ENCODE measurements around the gene TRAF4.
"Not testable (repeated sequence)": the region's sequence is repeated elsewhere in the genome, so short reads cannot be mapped to it uniquely, and the experiment has no call there.

DNA sequence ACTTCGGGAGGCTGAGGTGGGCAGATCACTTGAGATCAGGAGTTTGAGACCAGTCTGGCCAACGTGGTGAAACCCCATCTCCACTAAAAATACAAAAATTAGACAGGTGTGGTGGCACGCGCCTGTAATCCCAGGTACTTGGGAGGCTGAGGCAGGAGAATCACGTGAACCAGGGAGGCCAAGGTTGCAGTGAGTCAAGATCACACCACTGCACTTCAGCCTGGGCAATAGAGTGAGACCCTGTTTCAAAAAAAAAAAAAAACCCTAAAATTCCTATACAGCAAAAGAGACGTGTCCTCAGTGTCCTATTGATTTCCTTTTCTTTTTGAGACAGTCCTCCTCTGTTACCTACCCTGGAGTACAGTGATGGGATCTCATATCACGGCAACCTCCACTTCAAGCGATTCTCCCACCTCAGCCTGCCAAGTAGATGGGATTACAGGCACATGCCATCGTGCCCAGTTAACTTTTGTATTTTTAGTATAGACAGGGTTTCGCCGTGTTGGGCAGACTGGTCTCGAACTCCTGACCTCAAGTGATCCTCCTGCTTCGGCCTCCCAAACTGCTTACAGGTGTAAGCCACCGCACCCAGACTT is 51.1 kb downstream of the TRAF4 start:
- TF ChIP-seq, protein P1, sequence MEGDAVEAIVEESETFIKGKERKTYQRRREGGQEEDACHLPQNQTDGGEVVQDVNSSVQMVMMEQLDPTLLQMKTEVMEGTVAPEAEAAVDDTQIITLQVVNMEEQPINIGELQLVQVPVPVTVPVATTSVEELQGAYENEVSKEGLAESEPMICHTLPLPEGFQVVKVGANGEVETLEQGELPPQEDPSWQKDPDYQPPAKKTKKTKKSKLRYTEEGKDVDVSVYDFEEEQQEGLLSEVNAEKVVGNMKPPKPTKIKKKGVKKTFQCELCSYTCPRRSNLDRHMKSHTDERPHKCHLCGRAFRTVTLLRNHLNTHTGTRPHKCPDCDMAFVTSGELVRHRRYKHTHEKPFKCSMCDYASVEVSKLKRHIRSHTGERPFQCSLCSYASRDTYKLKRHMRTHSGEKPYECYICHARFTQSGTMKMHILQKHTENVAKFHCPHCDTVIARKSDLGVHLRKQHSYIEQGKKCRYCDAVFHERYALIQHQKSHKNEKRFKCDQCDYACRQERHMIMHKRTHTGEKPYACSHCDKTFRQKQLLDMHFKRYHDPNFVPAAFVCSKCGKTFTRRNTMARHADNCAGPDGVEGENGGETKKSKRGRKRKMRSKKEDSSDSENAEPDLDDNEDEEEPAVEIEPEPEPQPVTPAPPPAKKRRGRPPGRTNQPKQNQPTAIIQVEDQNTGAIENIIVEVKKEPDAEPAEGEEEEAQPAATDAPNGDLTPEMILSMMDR (IDR thresholded peaks at IDR 0.05) = not testable (repeated sequence)
- not testable (repeated sequence) for TF ChIP-seq POLR2A, POLR2AphosphoS5, EP300 (IDR thresholded peaks at IDR 0.05)
